Gastrocnemius medialis (tissue), 4 donors: ENCODE measurements around the gene UNCX.

ENCODE experiments used
- CTCF ChIP-seq, 5 experiments: fragments of 450-650 bp in 3 of 5; fragments of 200-600 bp in 2 of 5; sonication (generic) in 2 of 5; IDR thresholded peaks in 4 of 5; conservative IDR thresholded peaks in 1 of 5; 1 replicate in 4 of 5; 2 replicates in 1 of 5; pipeline ENCODE4 v1.5.1; 2016 to 2019; ENCODE audit warnings: antibody characterized with exemption in 5 of 5, mild to moderate bottlenecking in 3 of 5, moderate library complexity in 3 of 5
- POLR2A ChIP-seq, 2 donors: fragments of 450-650 bp; IDR thresholded peaks; one replicate each; pipeline ENCODE4 v1.6.1; 2017; ENCODE audit warnings: antibody characterized with exemption in 2 of 2, mild to moderate bottlenecking in 2 of 2, moderate library complexity in 2 of 2

DNA sequence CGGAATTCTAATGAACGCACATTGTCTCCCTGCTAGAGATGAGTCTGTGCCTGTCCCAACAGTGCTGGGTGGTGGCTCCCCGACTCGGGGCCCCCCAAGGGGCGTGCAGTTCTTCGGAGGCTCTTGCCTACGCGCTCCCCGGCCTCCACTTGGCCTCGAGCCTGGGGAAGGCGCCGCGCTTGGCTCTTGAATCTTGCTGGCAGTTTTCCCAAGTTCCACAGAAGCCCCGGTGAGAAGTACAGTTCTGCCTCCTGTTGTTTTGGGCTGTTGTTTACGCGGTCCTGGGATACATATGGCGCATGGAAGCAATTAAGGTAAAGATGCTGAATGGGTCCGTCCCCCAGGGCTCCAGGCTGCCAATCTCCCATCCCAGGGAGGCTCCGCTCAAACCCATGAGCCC, 32.6 kb upstream of the UNCX start:
- TF ChIP-seq POLR2A (IDR thresholded peaks at IDR 0.05) (no peak), CTCF (IDR thresholded peaks at IDR 0.05 in 4 of 5, conservative IDR thresholded peaks at IDR 0.05 in 1 of 5) (no peak)
